Diencephalon (tissue), 1 donor: ENCODE measurements around the gene ADIG. TPM values are rescaled to one million over a fixed set of nuclear protein-coding genes. Genes with fewer than 3 reads are reported as not detected.

ENCODE experiments used
- total RNA-seq: library from RNA; depleted of rRNA; stranded (reverse); fragments of >200 nt; gene quantifications from one replicate; pipeline ENCODE4 v1.2.3, GENCODE V29; 2014

The ADIG gene
- not detected for total RNA-seq

GRCh38 chr20:38581013-38581412 lies at the start of gene ADIG:
ADIG (plus strand) TSS chr20:38581197; CDS start chr20:38581251, 54 bp downstream.

GRCh38 chr20:38601216-38602184 lies 20.5 kb downstream of the ADIG start, which contains the start of gene ARHGAP40:
ARHGAP40 (plus strand) TSS chr20:38601809.

Other genes starting within 250 kb of the ADIG start
- not detected for gene LBP, start 234.7 kb upstream of the ADIG start, total RNA-seq
- gene SNHG17, start 145.9 kb upstream of the ADIG start, total RNA-seq = 6.9 TPM
- 49.6 TPM for gene RALGAPB, start 108.4 kb upstream of the ADIG start, total RNA-seq
- not detected for gene ARHGAP40, start 20.6 kb downstream of the ADIG start, total RNA-seq
- 34.4 TPM for gene SLC32A1, start 143.3 kb downstream of the ADIG start, total RNA-seq
- gene ACTR5, start 167.3 kb downstream of the ADIG start, total RNA-seq = 9.0 TPM
- 19.6 TPM for gene PPP1R16B, start 224.5 kb downstream of the ADIG start, total RNA-seq